K562 (cell line): ENCODE measurements around the gene FOXO3. TPM values are rescaled to one million over a fixed set of nuclear protein-coding genes. Genes with fewer than 3 reads are reported as not detected.

Source experiments
- ATAC-seq: fragments of 200-7000 bp; cut with Tn5 transposase; 3 replicates; pipeline ENCODE4 v1.9.1; 2020; ENCODE audit warnings: moderate library complexity
- BruUV-seq: library from RNA; stranded (reverse); fragments of 400-500 nt; replicated peaks from 2 replicates; lab custom pipeline; 2021; lab: Mats Ljungman, UMichigan
- CTCF ChIA-PET: fragments of 300-600 bp; formaldehyde crosslinking; extraction: SDS; loops from one replicate; lab custom pipeline; 2021; ENCODE audit warnings: low intra/inter-chr PET ratio; lab: Yijun Ruan, JAX
- POLR2A ChIA-PET: fragments of 300-600, 350-650 bp; sonication (Branson Sonifier 250); formaldehyde crosslinking; extraction: SDS; loops from one replicate; lab custom pipeline; 2021; ENCODE audit warnings: antibody characterized with exemption, inconsistent platforms; lab: Yijun Ruan, JAX
- DNase-seq, 4 experiments: peaks; one replicate each; pipeline versions ENCODE4 v3.0.0 to v3.0.0-alpha.2; 2011 to 2018; ENCODE audit warnings: low spot score in 3 of 4, mixed read lengths in 3 of 4; ENCODE audit errors: extremely low read depth in 1 of 4
- FAIRE-seq: peaks from 2 replicates; lab custom pipeline; 2011; peaks lifted over from hg19 to GRCh38; lab: Jason Lieb, UNC
- H2AFZ ChIP-seq: 2 replicates; pipeline ENCODE4 v1.6.0; 2011; ENCODE audit warnings: low read depth, low read length, control low read depth, inconsistent platforms
- H3K27ac ChIP-seq: fragments of 200-600 bp; 3 replicates; pipeline ENCODE4 v1.8.0; 2011; ENCODE audit warnings: low read depth, mild to moderate bottlenecking, control low read depth, inconsistent platforms, low read length, moderate library complexity, mixed read lengths; ENCODE audit errors: extremely low read depth
- H3K27me3 ChIP-seq, 2 experiments: fragments of 300-600 bp in 1 of 2; 2 replicates in 1 of 2; 3 replicates in 1 of 2; pipeline versions ENCODE4 v1.6.0 to v1.8.0; 2011; ENCODE audit warnings: inconsistent platforms in 2 of 2, low read length in 2 of 2, mild to moderate bottlenecking in 1 of 2, mixed read lengths in 1 of 2, moderate library complexity in 1 of 2; ENCODE audit not compliant: control insufficient read depth in 2 of 2, insufficient read depth in 2 of 2
- H3K36me3 ChIP-seq: fragments of 300-600 bp; 3 replicates; pipeline ENCODE4 v1.8.0; 2011; ENCODE audit warnings: mild to moderate bottlenecking, low read length, inconsistent platforms; ENCODE audit not compliant: control insufficient read depth, insufficient read depth
- H3K4me1 ChIP-seq, 2 experiments: fragments of 200-600 bp in 1 of 2; replicated peaks in 1 of 2; 2 replicates in 1 of 2; 3 replicates in 1 of 2; pipeline versions ENCODE4 v1.5.1 to v1.8.0; 2011; ENCODE audit warnings: inconsistent platforms in 2 of 2, low read length in 2 of 2, mild to moderate bottlenecking in 1 of 2, mixed read lengths in 1 of 2, moderate library complexity in 1 of 2; ENCODE audit not compliant: control insufficient read depth in 2 of 2, insufficient read depth in 2 of 2
- H3K4me2 ChIP-seq: 2 replicates; pipeline ENCODE4 v1.6.1; 2011; ENCODE audit warnings: low read length, control low read depth, inconsistent platforms, mixed read lengths; ENCODE audit not compliant: insufficient read depth
- H3K4me3 ChIP-seq: fragments of 200-600 bp; sonication (generic), shearing (Covaris generic); 2 replicates; pipeline ENCODE4 v1.5.1; 2016; ENCODE audit warnings: control low read depth, inconsistent platforms
- H3K79me2 ChIP-seq: fragments of 200-600 bp; 3 replicates; pipeline ENCODE4 v1.8.0; 2011; ENCODE audit warnings: low read length, inconsistent platforms; ENCODE audit not compliant: control insufficient read depth, insufficient read depth
- H3K9ac ChIP-seq, 2 experiments: 2 replicates each; pipeline versions ENCODE4 v1.6.0 to v1.6.1; 2011; ENCODE audit warnings: low read depth in 2 of 2, low read length in 2 of 2, control low read depth in 1 of 2, inconsistent platforms in 1 of 2, mild to moderate bottlenecking in 1 of 2, mixed read lengths in 1 of 2; ENCODE audit not compliant: insufficient read depth in 1 of 2
- H3K9me1 ChIP-seq: one replicate; pipeline ENCODE4 v1.6.0; 2011; ENCODE audit warnings: inconsistent platforms, mild to moderate bottlenecking, low read length, moderate library complexity; ENCODE audit not compliant: control insufficient read depth, insufficient read depth
- H3K9me3 ChIP-seq: replicated peaks from 2 replicates; pipeline ENCODE4 v1.5.1; 2011; ENCODE audit warnings: low read depth, low read length, inconsistent platforms; ENCODE audit not compliant: control insufficient read depth, insufficient read depth
- H4K20me1 ChIP-seq: replicated peaks from 2 replicates; pipeline ENCODE4 v1.6.1; 2011; ENCODE audit warnings: low read length, inconsistent platforms, mixed read lengths; ENCODE audit not compliant: control insufficient read depth, insufficient read depth
- HEY1 ChIP-seq: fragments of 250-450 bp; sonication (Bioruptor Pico); IDR thresholded peaks from 2 replicates; pipeline ENCODE4 v1.5.0; 2020; ENCODE audit warnings: mild to moderate bottlenecking, moderate library complexity, borderline replicate concordance
- NR2C2 ChIP-seq, 2 experiments: fragments of 200-800 bp in 1 of 2; sonication (Bioruptor generic) in 1 of 2; sonication (generic) in 1 of 2; formaldehyde crosslinking in 1 of 2; IDR thresholded peaks; 2 replicates each; pipeline versions ENCODE4 v1.6.1 to v1.8.0; 2016 to 2022; ENCODE audit warnings: mild to moderate bottlenecking in 1 of 2, missing compliant biosample characterization in 1 of 2, missing genetic modification characterization in 1 of 2, missing genetic modification reagents in 1 of 2
- POLR2AphosphoS5 ChIP-seq: IDR thresholded peaks from 2 replicates; pipeline ENCODE4 v1.6.1; 2011; ENCODE audit warnings: mild to moderate bottlenecking, low read depth, low read length, moderate library complexity; ENCODE audit not compliant: control insufficient read depth, insufficient read depth
- RBBP5 ChIP-seq: fragments of 200-600 bp; sonication (generic); IDR thresholded peaks from 2 replicates; pipeline ENCODE4 v1.6.1; 2012; ENCODE audit warnings: borderline replicate concordance, mild to moderate bottlenecking, low read length, control low read depth, inconsistent platforms; ENCODE audit not compliant: insufficient read depth, poor library complexity, severe bottlenecking
- RERE ChIP-seq: sonication (generic); formaldehyde crosslinking; IDR thresholded peaks from 2 replicates; pipeline ENCODE4 v1.8.0; 2023; ENCODE audit warnings: missing genetic modification reagents, mild to moderate bottlenecking, borderline replicate concordance
- SMAD2 ChIP-seq: fragments of 150-350 bp; IDR thresholded peaks from 2 replicates; pipeline ENCODE4 v1.6.1; 2014; ENCODE audit warnings: low read depth, mild to moderate bottlenecking, low read length
- USF2 ChIP-seq: sonication (generic); formaldehyde crosslinking; IDR thresholded peaks from 2 replicates; pipeline ENCODE4 v1.5.0; 2020; ENCODE audit warnings: missing genetic modification reagents
- ZBTB1 ChIP-seq: sonication (generic); formaldehyde crosslinking; IDR thresholded peaks from 2 replicates; pipeline ENCODE4 v1.8.1; 2023; ENCODE audit warnings: missing genetic modification reagents, low read depth, mild to moderate bottlenecking, borderline replicate concordance
- ZKSCAN1 ChIP-seq: fragments of 150-350 bp; IDR thresholded peaks from 2 replicates; pipeline ENCODE4 v1.6.1; 2016; ENCODE audit warnings: low read depth, low read length
- ZNF79 ChIP-seq: fragments of 250-450 bp; sonication (Bioruptor Pico); IDR thresholded peaks from 2 replicates; pipeline ENCODE4 v1.4.0; 2020; ENCODE audit warnings: low read depth, mild to moderate bottlenecking, moderate library complexity
- WGBS: fragments of 100-300 bp; shearing (Covaris generic); methylation state at CpG from one replicate; pipeline ENCODE4 v1.1.6; 2016; ENCODE audit warnings: low coverage, mixed read lengths; ENCODE audit not compliant: insufficient coverage; ENCODE audit errors: missing lambda C conversion rate; 5-methylcytosine and 5-hydroxymethylcytosine counted together
- in situ Hi-C: fragments of 300-500 bp; cut with MboI; formaldehyde crosslinking; loops from 4 replicates; pipeline ENCODE4 v1.15.0; 2018; ENCODE audit warnings: inconsistent platforms, mixed read lengths
- intact Hi-C: fragments of 100-400 bp; cut with micrococcal nuclease; formaldehyde crosslinking; loops from 2 replicates; pipeline ENCODE4 v1.14.2; 2022
- polyA plus RNA-seq, 8 experiments: library from polyadenylated mRNA; depleted of rRNA in 4 of 8; stranded (reverse) in 5 of 8; unstranded in 3 of 8; fragments of >200 nt; fragmentation: Nextera tagmentation in 2 of 8; fragmentation: Illumina TruSeq in 1 of 8; extraction: Ambion mirVana in 2 of 8; extraction: Trizol in 1 of 8; gene quantifications; 2 replicates each; pipeline versions ENCODE4 v1.2.1 to v1.2.3, GENCODE V29; 2011 to 2014; ENCODE audit warnings: inconsistent platforms in 1 of 8, missing spikeins in 1 of 8
- total RNA-seq, 7 experiments: library from RNA; depleted of rRNA in 6 of 7; stranded (reverse); fragments of >200 nt in 6 of 7; fragmentation: Illumina TruSeq in 2 of 7; extraction: Trizol in 2 of 7; gene quantifications; 2 replicates each; pipeline versions ENCODE4 v1.2.1 to v1.2.3, GENCODE V29; 2011 to 2021; ENCODE audit warnings: low replicate concordance in 1 of 7

The FOXO3 gene
- total and polyA plus RNA-seq, 9 of the 15 experiments (the other 6 are each of a cell fraction or from before 2014, with no cell fraction given): 3.0 to 14.6 (median 6.0) TPM

GRCh38 chr6:108585359-108585758 lies 24.6 kb downstream of the FOXO3 start:
- no TSS peak for BruUV-seq
- FAIRE-seq (no peak), ATAC-seq (no peak), DNase-seq (no peak)
- H3K9me1 ChIP-seq: no peaks in the 10 kb centered on the region
- intact Hi-C loops: no loop called here
- no peak overlapping the region for H3K27ac ChIP-seq
- no peak overlapping the region for H3K4me3 ChIP-seq
- 63% methylated on average over 2 of the region's 2 CpGs for WGBS
- ChIA-PET POLR2A (interaction anchor here (0.8 to 2.4 kb wide), 3 partner anchors 9 to 23 kb away, joined by 3 to 8 read pairs (median 4); no protein-coding TSS in a partner anchor), CTCF (no interaction called here)
- no peak for TF ChIP-seq USF2
- no peak for TF ChIP-seq RERE (CRISPR knock-in tag)
- no peak for TF ChIP-seq SMAD2
- TF ChIP-seq HEY1 (CRISPR knock-in tag): no peak
- TF ChIP-seq NR2C2 (CRISPR knock-in tag; IDR thresholded peaks at IDR 0.05): no peak
- no peak for TF ChIP-seq NR2C2 (tag; IDR thresholded peaks at IDR 0.05)
- TF ChIP-seq ZKSCAN1: no peak
- TF ChIP-seq ZNF79 (CRISPR knock-in tag): no peak
- TF ChIP-seq POLR2AphosphoS5: no peak
- no peak for TF ChIP-seq RBBP5
- TF ChIP-seq ZBTB1 (CRISPR knock-in tag): no peak
- H3K4me1 ChIP-seq: peaks cover 12 to 50% of the 10 kb centered on the region in 2 experiments
- H3K79me2 ChIP-seq: peaks cover 42% of the 10 kb centered on the region
- no peak overlapping the region for H3K4me2 ChIP-seq
- no peaks in the 10 kb centered on the region for H3K27me3 ChIP-seq
- no peak overlapping the region for H2AFZ ChIP-seq
- no peak overlapping the region for H3K9ac ChIP-seq
- in situ Hi-C loops: no loop called here
- 0 out of 2 replicates have a peak, but pooled peaks cover 9% of the 10 kb centered on the region for H4K20me1 ChIP-seq
- H3K9me3 ChIP-seq: no peaks in the 10 kb centered on the region
- no peaks in the 10 kb centered on the region for H3K36me3 ChIP-seq
